GM23338 (cell line): ENCODE data around the gene MICAL3. TPM values are rescaled to one million over a fixed set of nuclear protein-coding genes. Genes with fewer than 3 reads are reported as not detected.

ENCODE experiments used
- ATAC-seq: fragments of 200-7000 bp; cut with Tn5 transposase; 3 replicates; pipeline ENCODE4 v1.9.1; 2020
- DNase-seq: peaks from one replicate; pipeline ENCODE4 v3.0.0-alpha.2; 2015; ENCODE audit warnings: low spot score
- H2AFZ ChIP-seq: fragments of 200-600 bp; sonication (generic); 2 replicates; pipeline ENCODE4 v1.8.0; 2016; ENCODE audit warnings: antibody characterized with exemption, mild to moderate bottlenecking, moderate library complexity
- H3F3A ChIP-seq: fragments of 200-600 bp; sonication (generic); replicated peaks from 2 replicates; pipeline ENCODE4 v1.8.0; 2017; ENCODE audit warnings: antibody characterized with exemption, mixed run types, low read depth
- H3K27ac ChIP-seq: fragments of 200-600 bp; sonication (generic); 2 replicates; pipeline ENCODE4 v1.6.1; 2016; ENCODE audit warnings: low read depth
- H3K27me3 ChIP-seq: fragments of 200-600 bp; sonication (generic); 2 replicates; pipeline ENCODE4 v1.8.0; 2016; ENCODE audit warnings: mild to moderate bottlenecking, mixed run types, moderate library complexity; ENCODE audit not compliant: insufficient read depth
- H3K36me3 ChIP-seq: fragments of 200-600 bp; sonication (generic); 2 replicates; pipeline ENCODE4 v1.8.0; 2016; ENCODE audit warnings: mild to moderate bottlenecking; ENCODE audit not compliant: insufficient read depth
- H3K4me1 ChIP-seq: fragments of 200-600 bp; sonication (generic); 2 replicates; pipeline ENCODE4 v1.8.0; 2016; ENCODE audit warnings: mild to moderate bottlenecking, moderate library complexity; ENCODE audit not compliant: insufficient read depth
- H3K4me2 ChIP-seq: fragments of 200-600 bp; sonication (generic); 2 replicates; pipeline ENCODE4 v1.7.1; 2017; ENCODE audit warnings: mixed run types
- H3K4me3 ChIP-seq: fragments of 200-600 bp; sonication (generic); 2 replicates; pipeline ENCODE4 v1.6.1; 2016; ENCODE audit warnings: mixed run types
- H3K79me2 ChIP-seq: fragments of 200-600 bp; sonication (generic); replicated peaks from 2 replicates; pipeline ENCODE4 v1.8.0; 2017; ENCODE audit warnings: mild to moderate bottlenecking; ENCODE audit not compliant: insufficient read depth
- H3K9me2 ChIP-seq: fragments of 200-600 bp; sonication (generic); 2 replicates; pipeline ENCODE4 v1.8.0; 2017; ENCODE audit not compliant: insufficient read depth
- H4K20me1 ChIP-seq: fragments of 200-600 bp; sonication (generic); replicated peaks from 2 replicates; pipeline ENCODE4 v1.8.0; 2017; ENCODE audit warnings: mild to moderate bottlenecking; ENCODE audit not compliant: insufficient read depth
- H3K27ac Mint-ChIP-seq: 2 replicates; pipeline ENCODE4 v1.8.0; 2020; ENCODE audit warnings: inconsistent platforms, mild to moderate bottlenecking, moderate library complexity, mixed read lengths
- H3K27me3 Mint-ChIP-seq: 3 replicates; pipeline ENCODE4 v1.8.0; 2022; ENCODE audit warnings: low read depth, mild to moderate bottlenecking, moderate library complexity, mixed read lengths, inconsistent platforms; ENCODE audit not compliant: insufficient read depth, poor library complexity
- H3K36me3 Mint-ChIP-seq: 3 replicates; pipeline ENCODE4 v1.8.0; 2021; ENCODE audit warnings: low read depth, mild to moderate bottlenecking, inconsistent platforms, moderate library complexity, mixed read lengths
- H3K4me1 Mint-ChIP-seq: 3 replicates; pipeline ENCODE4 v1.8.0; 2020; ENCODE audit warnings: mild to moderate bottlenecking, inconsistent platforms, mixed read lengths
- H3K4me3 Mint-ChIP-seq: 3 replicates; pipeline ENCODE4 v1.8.0; 2021; ENCODE audit warnings: moderate library complexity, mild to moderate bottlenecking, inconsistent platforms, mixed read lengths
- H3K9me3 Mint-ChIP-seq: 3 replicates; pipeline ENCODE4 v1.8.0; 2020; ENCODE audit warnings: moderate library complexity, mild to moderate bottlenecking, inconsistent platforms, mixed read lengths
- CREB1 ChIP-seq: fragments of 250-450 bp; sonication (Bioruptor Pico); IDR thresholded peaks from 2 replicates; pipeline ENCODE4 v1.5.0; 2020; ENCODE audit warnings: low read depth, mild to moderate bottlenecking, moderate library complexity
- EZH2 ChIP-seq: fragments of 200-600 bp; sonication (generic); IDR thresholded peaks from one replicate; pipeline ENCODE4 v1.8.0; 2017; ENCODE audit warnings: antibody characterized with exemption, mild to moderate bottlenecking, low read depth; ENCODE audit not compliant: unreplicated experiment
- EZH2phosphoT487 ChIP-seq: fragments of 200-600 bp; sonication (generic); IDR thresholded peaks from one replicate; pipeline ENCODE4 v1.8.1; 2018; ENCODE audit warnings: antibody characterized with exemption; ENCODE audit not compliant: unreplicated experiment
- JUNB ChIP-seq: IDR thresholded peaks from one replicate; pipeline ENCODE4 v1.6.1; 2016; ENCODE audit warnings: antibody characterized with exemption; ENCODE audit not compliant: unreplicated experiment
- NANOG ChIP-seq: IDR thresholded peaks from 2 replicates; pipeline ENCODE4 v1.6.1; 2016; ENCODE audit warnings: antibody characterized with exemption, borderline replicate concordance
- POLR2AphosphoS5 ChIP-seq: IDR thresholded peaks from 2 replicates; pipeline ENCODE4 v1.6.1; 2016; ENCODE audit warnings: antibody characterized with exemption, low read depth
- STAT1 ChIP-seq: IDR thresholded peaks from one replicate; pipeline ENCODE4 v1.6.1; 2016; ENCODE audit warnings: antibody characterized with exemption; ENCODE audit not compliant: unreplicated experiment
- ZNF114 ChIP-seq: fragments of 250-450 bp; sonication (Bioruptor Pico); IDR thresholded peaks from 2 replicates; pipeline ENCODE4 v1.5.0; 2020; ENCODE audit warnings: mild to moderate bottlenecking, moderate library complexity
- ZNF331 ChIP-seq: fragments of 250-450 bp; sonication (Bioruptor Pico); IDR thresholded peaks from 2 replicates; pipeline ENCODE4 v1.5.0; 2020; ENCODE audit warnings: low read depth, mild to moderate bottlenecking, moderate library complexity
- ZNF462 ChIP-seq: fragments of 250-450 bp; sonication (Bioruptor Pico); IDR thresholded peaks from 2 replicates; pipeline ENCODE4 v1.5.0; 2020; ENCODE audit warnings: mild to moderate bottlenecking, moderate library complexity
- polyA plus RNA-seq: library from polyadenylated mRNA; unstranded; fragments of >200 nt; fragmentation: Nextera tagmentation; extraction: Ambion mirVana; gene quantifications from 2 replicates; pipeline ENCODE4 v1.2.1, GENCODE V29; 2016
- total RNA-seq: library from RNA; depleted of rRNA; stranded (reverse); fragments of >200 nt; shearing (Covaris generic); gene quantifications from 2 replicates; pipeline ENCODE4 v1.2.3, GENCODE V29; 2014
- TF ChIP-seq, protein P1 (sequence below): IDR thresholded peaks from 2 replicates; pipeline ENCODE4 v1.6.1; 2016; ENCODE audit warnings: antibody characterized with exemption
- TF ChIP-seq, protein P2 (sequence below), 2 experiments: fragments of 200-600 bp in 1 of 2; sonication (generic) in 1 of 2; conservative IDR thresholded peaks; 2 replicates each; pipeline versions ENCODE4 v1.5.1 to v1.6.1; 2016 to 2017; ENCODE audit warnings: antibody characterized with exemption in 2 of 2, low read depth in 2 of 2, mild to moderate bottlenecking in 2 of 2, moderate library complexity in 1 of 2
- TF ChIP-seq, protein P3 (sequence below): IDR thresholded peaks from one replicate; pipeline ENCODE4 v1.6.1; 2018; ENCODE audit warnings: antibody characterized with exemption; ENCODE audit not compliant: unreplicated experiment

The MICAL3 gene
- total and polyA plus RNA-seq, 2 experiments from 2014 or later, result 10.1 to 33.9 TPM

- Mint-ChIP-seq H3K27ac (no peak overlapping the region), H3K4me1 (no peaks in the 10 kb centered on the region), H3K36me3 (peaks cover 3% of the 10 kb centered on the region; the same call in 1 of the 3 replicates), H3K27me3 (peaks cover 10% of the 10 kb centered on the region), H3K9me3 (no peaks in the 10 kb centered on the region; the same call in 2 of the 3 replicates), H3K4me3 (no peak overlapping the region)
- no peak overlapping the region for H3K4me2 ChIP-seq
- ATAC-seq, result no peak
- no peak for DNase-seq
- no peaks in the 10 kb centered on the region for H3K9me2 ChIP-seq
- no peaks in the 10 kb centered on the region for H3K36me3 ChIP-seq
- no peaks in the 10 kb centered on the region for H3K27me3 ChIP-seq
- no peak for TF ChIP-seq CREB1
- no peak for TF ChIP-seq ZNF331 (CRISPR knock-in tag)
- TF ChIP-seq STAT1, result no peak
- no peak for TF ChIP-seq POLR2AphosphoS5
- no peak for TF ChIP-seq EZH2
- TF ChIP-seq EZH2phosphoT487, result no peak
- TF ChIP-seq, protein P1, sequence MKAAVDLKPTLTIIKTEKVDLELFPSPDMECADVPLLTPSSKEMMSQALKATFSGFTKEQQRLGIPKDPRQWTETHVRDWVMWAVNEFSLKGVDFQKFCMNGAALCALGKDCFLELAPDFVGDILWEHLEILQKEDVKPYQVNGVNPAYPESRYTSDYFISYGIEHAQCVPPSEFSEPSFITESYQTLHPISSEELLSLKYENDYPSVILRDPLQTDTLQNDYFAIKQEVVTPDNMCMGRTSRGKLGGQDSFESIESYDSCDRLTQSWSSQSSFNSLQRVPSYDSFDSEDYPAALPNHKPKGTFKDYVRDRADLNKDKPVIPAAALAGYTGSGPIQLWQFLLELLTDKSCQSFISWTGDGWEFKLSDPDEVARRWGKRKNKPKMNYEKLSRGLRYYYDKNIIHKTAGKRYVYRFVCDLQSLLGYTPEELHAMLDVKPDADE, result no peak
- TF ChIP-seq, protein P2, sequence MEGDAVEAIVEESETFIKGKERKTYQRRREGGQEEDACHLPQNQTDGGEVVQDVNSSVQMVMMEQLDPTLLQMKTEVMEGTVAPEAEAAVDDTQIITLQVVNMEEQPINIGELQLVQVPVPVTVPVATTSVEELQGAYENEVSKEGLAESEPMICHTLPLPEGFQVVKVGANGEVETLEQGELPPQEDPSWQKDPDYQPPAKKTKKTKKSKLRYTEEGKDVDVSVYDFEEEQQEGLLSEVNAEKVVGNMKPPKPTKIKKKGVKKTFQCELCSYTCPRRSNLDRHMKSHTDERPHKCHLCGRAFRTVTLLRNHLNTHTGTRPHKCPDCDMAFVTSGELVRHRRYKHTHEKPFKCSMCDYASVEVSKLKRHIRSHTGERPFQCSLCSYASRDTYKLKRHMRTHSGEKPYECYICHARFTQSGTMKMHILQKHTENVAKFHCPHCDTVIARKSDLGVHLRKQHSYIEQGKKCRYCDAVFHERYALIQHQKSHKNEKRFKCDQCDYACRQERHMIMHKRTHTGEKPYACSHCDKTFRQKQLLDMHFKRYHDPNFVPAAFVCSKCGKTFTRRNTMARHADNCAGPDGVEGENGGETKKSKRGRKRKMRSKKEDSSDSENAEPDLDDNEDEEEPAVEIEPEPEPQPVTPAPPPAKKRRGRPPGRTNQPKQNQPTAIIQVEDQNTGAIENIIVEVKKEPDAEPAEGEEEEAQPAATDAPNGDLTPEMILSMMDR (conservative IDR thresholded peaks at IDR 0.05; ENCODE audit: low read depth in 2 of 2), result no peak
- no peak for TF ChIP-seq JUNB
- TF ChIP-seq NANOG, result no peak
- TF ChIP-seq ZNF462, result no peak
- TF ChIP-seq, protein P3, sequence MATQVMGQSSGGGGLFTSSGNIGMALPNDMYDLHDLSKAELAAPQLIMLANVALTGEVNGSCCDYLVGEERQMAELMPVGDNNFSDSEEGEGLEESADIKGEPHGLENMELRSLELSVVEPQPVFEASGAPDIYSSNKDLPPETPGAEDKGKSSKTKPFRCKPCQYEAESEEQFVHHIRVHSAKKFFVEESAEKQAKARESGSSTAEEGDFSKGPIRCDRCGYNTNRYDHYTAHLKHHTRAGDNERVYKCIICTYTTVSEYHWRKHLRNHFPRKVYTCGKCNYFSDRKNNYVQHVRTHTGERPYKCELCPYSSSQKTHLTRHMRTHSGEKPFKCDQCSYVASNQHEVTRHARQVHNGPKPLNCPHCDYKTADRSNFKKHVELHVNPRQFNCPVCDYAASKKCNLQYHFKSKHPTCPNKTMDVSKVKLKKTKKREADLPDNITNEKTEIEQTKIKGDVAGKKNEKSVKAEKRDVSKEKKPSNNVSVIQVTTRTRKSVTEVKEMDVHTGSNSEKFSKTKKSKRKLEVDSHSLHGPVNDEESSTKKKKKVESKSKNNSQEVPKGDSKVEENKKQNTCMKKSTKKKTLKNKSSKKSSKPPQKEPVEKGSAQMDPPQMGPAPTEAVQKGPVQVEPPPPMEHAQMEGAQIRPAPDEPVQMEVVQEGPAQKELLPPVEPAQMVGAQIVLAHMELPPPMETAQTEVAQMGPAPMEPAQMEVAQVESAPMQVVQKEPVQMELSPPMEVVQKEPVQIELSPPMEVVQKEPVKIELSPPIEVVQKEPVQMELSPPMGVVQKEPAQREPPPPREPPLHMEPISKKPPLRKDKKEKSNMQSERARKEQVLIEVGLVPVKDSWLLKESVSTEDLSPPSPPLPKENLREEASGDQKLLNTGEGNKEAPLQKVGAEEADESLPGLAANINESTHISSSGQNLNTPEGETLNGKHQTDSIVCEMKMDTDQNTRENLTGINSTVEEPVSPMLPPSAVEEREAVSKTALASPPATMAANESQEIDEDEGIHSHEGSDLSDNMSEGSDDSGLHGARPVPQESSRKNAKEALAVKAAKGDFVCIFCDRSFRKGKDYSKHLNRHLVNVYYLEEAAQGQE, result no peak
- TF ChIP-seq ZNF114 (CRISPR knock-in tag), result no peak
- 0 out of 2 replicates have a peak, but pooled peaks cover 5% of the 10 kb centered on the region for H4K20me1 ChIP-seq
- no peaks in the 10 kb centered on the region for H3F3A ChIP-seq
- no peak overlapping the region for H3K27ac ChIP-seq
- no peak overlapping the region for H2AFZ ChIP-seq
- no peaks in the 10 kb centered on the region for H3K4me1 ChIP-seq
- no peak overlapping the region for H3K4me3 ChIP-seq
- H3K79me2 ChIP-seq, result no peaks in the 10 kb centered on the region
These were observed 202.3 kb downstream of the MICAL3 start for GRCh38 chr22:17822087-17822486.
